ENCODE data around the gene VTI1A. TPM values are rescaled to one million over a fixed set of nuclear protein-coding genes. Genes with fewer than 3 reads are reported as not detected.
"Not testable (repeated sequence)": the region's sequence is repeated elsewhere in the genome, so short reads cannot be mapped to it uniquely, and the experiment has no call there.

VTI1A gene
- total RNA-seq: 31.6 and 37.1 TPM in 2 replicates

DNA sequence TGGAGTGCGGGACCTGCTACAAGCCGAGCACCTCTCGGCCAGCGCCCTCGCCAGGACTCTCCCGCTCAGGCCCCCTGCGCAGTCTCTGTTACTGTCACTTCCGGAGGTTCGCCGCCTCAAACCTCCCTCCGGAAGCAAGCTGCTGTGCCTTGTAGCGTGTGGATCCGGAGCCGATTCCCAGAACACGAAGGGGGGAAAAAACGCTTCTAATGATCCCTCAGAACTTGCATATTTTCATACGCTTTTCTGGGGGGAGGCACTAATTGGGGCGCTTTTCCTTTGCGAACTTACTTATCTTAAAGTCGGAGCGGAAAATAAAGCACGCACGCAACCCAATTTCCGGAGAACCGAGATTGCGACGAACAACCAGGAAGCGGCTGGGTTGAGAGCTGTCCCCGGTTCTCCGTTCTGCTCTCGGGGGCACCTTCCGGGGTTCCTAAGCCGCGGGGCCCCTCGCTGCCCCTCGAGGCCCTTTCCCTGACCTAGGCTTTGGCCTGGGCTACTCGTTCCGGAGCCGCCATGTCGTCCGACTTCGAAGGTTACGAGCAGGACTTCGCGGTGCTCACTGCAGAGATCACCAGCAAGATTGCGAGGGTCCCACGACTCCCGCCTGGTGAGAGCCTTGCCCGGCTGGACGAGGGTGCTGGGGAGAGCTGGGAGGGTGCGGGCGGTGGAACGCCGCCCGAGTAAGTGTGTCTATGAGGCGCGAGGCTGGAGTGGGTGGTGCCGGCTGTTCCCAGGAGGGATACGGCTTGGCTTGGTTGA, at the start of gene VTI1A, which contains the start of gene ZDHHC6:
Gene VTI1A (plus strand): TSS at position 361 of the 765 bp plus-strand sequence. CDS start 159 bp downstream, at position 520.
Gene ZDHHC6 (minus strand): TSS at position 60 of the 765 bp plus-strand sequence. CDS start 1,478 bp downstream, outside the sequence.
- DNase-seq (ENCODE audit: low read depth): peak; percentile 90
- H3K4me3 ChIP-seq (ENCODE audit: low read depth, low read length): peak within 1 kb of the TSS; percentile 100
- TF ChIP-seq, protein P1, sequence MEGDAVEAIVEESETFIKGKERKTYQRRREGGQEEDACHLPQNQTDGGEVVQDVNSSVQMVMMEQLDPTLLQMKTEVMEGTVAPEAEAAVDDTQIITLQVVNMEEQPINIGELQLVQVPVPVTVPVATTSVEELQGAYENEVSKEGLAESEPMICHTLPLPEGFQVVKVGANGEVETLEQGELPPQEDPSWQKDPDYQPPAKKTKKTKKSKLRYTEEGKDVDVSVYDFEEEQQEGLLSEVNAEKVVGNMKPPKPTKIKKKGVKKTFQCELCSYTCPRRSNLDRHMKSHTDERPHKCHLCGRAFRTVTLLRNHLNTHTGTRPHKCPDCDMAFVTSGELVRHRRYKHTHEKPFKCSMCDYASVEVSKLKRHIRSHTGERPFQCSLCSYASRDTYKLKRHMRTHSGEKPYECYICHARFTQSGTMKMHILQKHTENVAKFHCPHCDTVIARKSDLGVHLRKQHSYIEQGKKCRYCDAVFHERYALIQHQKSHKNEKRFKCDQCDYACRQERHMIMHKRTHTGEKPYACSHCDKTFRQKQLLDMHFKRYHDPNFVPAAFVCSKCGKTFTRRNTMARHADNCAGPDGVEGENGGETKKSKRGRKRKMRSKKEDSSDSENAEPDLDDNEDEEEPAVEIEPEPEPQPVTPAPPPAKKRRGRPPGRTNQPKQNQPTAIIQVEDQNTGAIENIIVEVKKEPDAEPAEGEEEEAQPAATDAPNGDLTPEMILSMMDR (IDR thresholded peaks at IDR 0.05; ENCODE audit: insufficient read depth, low read depth, low read length): peak; percentile 25

DNA sequence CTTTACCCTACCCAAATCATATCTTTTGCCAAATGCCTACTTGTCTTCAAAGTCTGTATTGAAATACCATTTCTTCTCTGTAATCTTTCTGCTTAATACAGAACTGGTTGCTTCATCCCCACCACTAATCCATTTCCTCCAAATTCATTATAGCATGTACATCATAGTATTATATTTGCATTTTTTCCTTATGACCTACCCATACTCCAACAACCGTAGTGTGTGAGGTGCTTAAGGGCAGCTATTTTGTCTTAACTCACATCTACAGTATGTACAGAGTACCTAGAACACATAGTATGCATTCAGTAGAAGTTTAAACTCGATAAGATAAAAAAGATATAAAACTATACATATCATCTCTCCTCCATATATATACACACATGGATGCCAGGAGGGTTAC, 49.4 kb upstream of the VTI1A start:
- TF ChIP-seq, protein P1 (IDR thresholded peaks at IDR 0.05; ENCODE audit: insufficient read depth, low read depth, low read length): no peak
- no peak overlapping the region for H3K4me3 ChIP-seq (ENCODE audit: low read depth, low read length)

DNA sequence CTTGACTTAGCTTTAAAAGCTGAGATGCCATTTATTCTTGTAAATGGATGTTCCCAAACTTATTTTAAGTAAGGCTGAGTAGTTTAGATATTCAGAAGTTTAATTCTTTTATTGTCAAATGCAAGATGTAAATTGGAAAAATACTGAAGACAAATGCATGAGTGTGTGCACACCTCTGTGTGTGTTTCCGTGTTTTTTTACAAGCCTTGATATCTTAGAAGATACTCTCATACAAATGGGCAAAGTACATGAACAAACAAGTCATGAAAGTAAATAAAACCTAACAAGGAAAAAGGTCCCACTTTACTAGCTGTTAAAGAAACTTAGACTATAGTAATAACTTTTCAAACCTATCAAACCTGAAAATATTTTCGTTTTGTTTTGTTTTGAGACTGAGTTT, 44.1 kb upstream of the VTI1A start:
- no peak overlapping the region for H3K4me3 ChIP-seq (ENCODE audit: low read depth, low read length)
- no peak for DNase-seq (ENCODE audit: low read depth)
- TF ChIP-seq, protein P1 (IDR thresholded peaks at IDR 0.05; ENCODE audit: insufficient read depth, low read depth, low read length): no peak

More for the DNA sequence above, 49.4 kb upstream of the VTI1A start:
- DNase-seq (ENCODE audit: low read depth): no peak

DNA sequence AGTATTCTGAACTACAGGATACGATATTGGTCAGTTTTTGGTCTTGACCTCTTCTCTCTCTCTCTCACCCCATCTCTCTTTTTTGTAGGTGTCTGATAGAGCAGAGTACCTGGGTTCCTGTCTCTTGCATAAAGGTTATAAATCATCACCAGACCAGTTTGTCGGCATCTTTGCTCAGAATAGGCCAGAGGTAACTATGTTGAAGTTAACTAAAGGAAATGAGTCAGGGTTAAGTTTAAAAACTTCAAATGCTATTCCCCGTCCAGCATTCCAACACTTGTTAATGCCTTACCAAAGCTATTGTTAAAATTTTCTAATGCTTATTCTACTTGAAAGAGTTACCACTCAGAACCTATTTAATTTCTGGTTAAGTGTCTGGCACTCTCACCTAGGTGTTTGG, 42.4 kb upstream of the VTI1A start:
- no peak for DNase-seq (ENCODE audit: low read depth)

DNA sequence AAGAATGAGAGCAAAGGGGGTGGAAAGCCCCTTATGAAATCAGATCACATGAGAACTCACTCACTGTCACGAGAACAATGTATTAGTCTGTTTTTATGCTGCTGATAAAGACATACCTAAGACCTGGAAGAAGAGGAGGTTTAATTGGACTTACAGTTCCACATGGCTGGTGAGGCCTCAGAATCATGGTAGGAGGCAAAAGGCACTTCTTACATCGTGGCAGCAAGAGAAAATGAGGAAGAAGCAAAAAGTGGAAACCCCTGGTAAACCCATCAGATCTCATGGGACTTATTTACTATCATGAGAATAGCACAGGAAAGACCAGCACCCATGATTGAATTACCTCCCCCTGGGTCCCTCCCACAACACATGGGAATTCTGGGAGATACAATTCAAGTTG, 40.2 kb upstream of the VTI1A start:
- DNase-seq (ENCODE audit: low read depth); H3K4me3 ChIP-seq (ENCODE audit: low read depth, low read length): not testable (repeated sequence)

More for the DNA sequence above, 42.4 kb upstream of the VTI1A start:
- H3K4me3 ChIP-seq (ENCODE audit: low read depth, low read length): no peak overlapping the region
- TF ChIP-seq, protein P1 (IDR thresholded peaks at IDR 0.05; ENCODE audit: insufficient read depth, low read depth, low read length): no peak

DNA sequence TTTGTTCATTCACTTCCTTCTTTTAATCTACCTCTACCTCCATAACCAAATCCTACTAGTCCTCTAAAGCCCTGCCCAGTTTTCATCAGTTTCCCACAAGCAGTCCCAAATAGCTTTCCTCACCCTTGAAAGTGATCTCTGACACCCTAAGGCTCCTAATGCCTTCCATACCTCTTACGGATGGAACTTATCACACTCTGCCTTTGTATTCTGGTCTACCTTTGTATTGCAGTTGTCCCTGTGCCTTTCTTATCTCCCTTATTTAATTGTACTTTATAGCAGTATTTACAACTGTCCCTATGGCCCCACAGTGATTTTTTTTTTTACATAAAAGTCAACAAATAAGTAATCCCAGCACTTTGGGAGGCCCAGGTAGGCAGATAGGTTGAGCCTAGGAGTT, 39.3 kb upstream of the VTI1A start:
- no peak overlapping the region for H3K4me3 ChIP-seq (ENCODE audit: low read depth, low read length)
- DNase-seq (ENCODE audit: low read depth): no peak
- TF ChIP-seq, protein P1 (IDR thresholded peaks at IDR 0.05; ENCODE audit: insufficient read depth, low read depth, low read length): no peak

DNA sequence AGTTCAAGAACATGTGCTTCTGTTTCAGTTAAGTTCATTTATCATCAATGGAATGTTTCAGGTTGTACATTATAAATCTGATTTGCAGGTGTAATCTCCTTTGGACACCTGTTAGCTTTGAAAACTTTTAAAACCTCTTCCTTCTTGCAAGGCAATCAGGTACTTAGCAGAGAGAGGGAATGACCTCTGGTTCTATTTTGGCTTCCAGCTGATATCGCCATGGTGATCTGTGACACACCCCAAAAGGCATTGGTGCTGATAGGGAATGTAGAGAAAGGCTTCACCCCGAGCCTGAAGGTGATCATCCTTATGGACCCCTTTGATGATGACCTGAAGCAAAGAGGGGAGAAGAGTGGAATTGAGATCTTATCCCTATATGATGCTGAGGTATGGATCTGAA, 37.7 kb upstream of the VTI1A start:
- H3K4me3 ChIP-seq (ENCODE audit: low read depth, low read length): no peak overlapping the region
- TF ChIP-seq, protein P1 (IDR thresholded peaks at IDR 0.05; ENCODE audit: insufficient read depth, low read depth, low read length): no peak
- DNase-seq (ENCODE audit: low read depth): no peak
